ENCODE measurements around the gene TBC1D19. TPM values are rescaled to one million over a fixed set of nuclear protein-coding genes. Genes with fewer than 3 reads are reported as not detected.

The TBC1D19 gene
- total and polyA plus RNA-seq, 4 donors = 1.2 to 5.8 (median 2.2) TPM

- H3K27me3 ChIP-seq (ENCODE audit: control insufficient read depth in 4 of 4, insufficient read depth in 4 of 4, low read length in 3 of 4) = no peaks in the 10 kb centered on the region
- peak overlapping the region; percentile 75 to 100 (median 98) for H3K4me3 ChIP-seq (ENCODE audit: low read depth in 1 of 3, low read length in 3 of 3)
- TF ChIP-seq GABPA (IDR thresholded peaks at IDR 0.05 in 1 of 2, conservative IDR thresholded peaks at IDR 0.05 in 1 of 2) = no peak
- peak; percentile 2 for TF ChIP-seq CTCF (IDR thresholded peaks at IDR 0.05; ENCODE audit: low read depth, low read length, missing input control)
- WGBS = 3% methylated on average over 11 of the region's 11 CpGs
- no peaks in the 10 kb centered on the region for H3K9me3 ChIP-seq (ENCODE audit: control insufficient read depth in 4 of 4, low read length in 3 of 4)
- H3K27ac ChIP-seq (ENCODE audit: low read depth in 1 of 2, low read length in 2 of 2) = peak overlapping the region; percentile 41 to 54
- DNase-seq (ENCODE audit: low spot score) = no peak
- H3K9ac ChIP-seq (ENCODE audit: low read depth in 1 of 2, low read length in 2 of 2) = peak overlapping the region; percentile 57 to 67
- H3K4me1 ChIP-seq (ENCODE audit: control insufficient read depth in 4 of 4, insufficient read depth in 4 of 4, low read length in 3 of 4) = peaks cover 2 to 14% (median 10%) of the 10 kb centered on the region in 4 donors
- H3K36me3 ChIP-seq (ENCODE audit: control insufficient read depth in 4 of 4, insufficient read depth in 3 of 4, low read depth in 1 of 4, low read length in 3 of 4) = no peaks in the 10 kb centered on the region
Measured at GRCh38 chr4:26583538-26583864, 383 bp upstream of the TBC1D19 start.

GRCh38 chr4:26584725-26585124, 841 bp downstream of the TBC1D19 start:
- Histone ChIP-seq H3K9ac (ENCODE audit: low read depth in 1 of 2, low read length in 2 of 2) (no peak overlapping the region), H3K4me1 (ENCODE audit: control insufficient read depth in 4 of 4, insufficient read depth in 4 of 4, low read length in 3 of 4) (peaks cover 2 to 14% (median 10%) of the 10 kb centered on the region in 4 donors), H3K9me3 (ENCODE audit: control insufficient read depth in 4 of 4, low read length in 3 of 4) (no peaks in the 10 kb centered on the region), H3K4me3 (ENCODE audit: low read depth in 1 of 3, low read length in 3 of 3) (peak overlapping the region; percentile 75 to 100 (median 98)), H3K27ac (ENCODE audit: low read depth in 1 of 2, low read length in 2 of 2) (no peak overlapping the region), H3K27me3 (ENCODE audit: control insufficient read depth in 4 of 4, insufficient read depth in 4 of 4, low read length in 3 of 4) (no peaks in the 10 kb centered on the region), H3K36me3 (ENCODE audit: control insufficient read depth in 4 of 4, insufficient read depth in 3 of 4, low read depth in 1 of 4, low read length in 3 of 4) (no peaks in the 10 kb centered on the region)
- TF ChIP-seq EGR1 (IDR thresholded peaks at IDR 0.05; ENCODE audit: low read depth in 2 of 2) (no peak), TAF1 (conservative IDR thresholded peaks at IDR 0.05) (no peak), HNF4A (conservative IDR thresholded peaks at IDR 0.05) (no peak), GABPA (IDR thresholded peaks at IDR 0.05 in 1 of 2, conservative IDR thresholded peaks at IDR 0.05 in 1 of 2) (no peak), REST (IDR thresholded peaks at IDR 0.05) (no peak), MAX (IDR thresholded peaks at IDR 0.05) (no peak), ZBTB33 (IDR thresholded peaks at IDR 0.05) (no peak), ATF3 (IDR thresholded peaks at IDR 0.05) (no peak), JUND (IDR thresholded peaks at IDR 0.05) (no peak), SP1 (IDR thresholded peaks at IDR 0.05) (no peak), YY1 (IDR thresholded peaks at IDR 0.05) (no peak), RAD21 (IDR thresholded peaks at IDR 0.05) (no peak), FOXA2 (IDR thresholded peaks at IDR 0.05) (no peak)
- no peak for DNase-seq (ENCODE audit: low spot score)
- 33% methylated on average over 4 of the region's 4 CpGs for WGBS

Data from liver (tissue), 9 donors.